ENCODE measurements around the gene ITPKA. TPM values are rescaled to one million over a fixed set of nuclear protein-coding genes. Genes with fewer than 3 reads are reported as not detected.

The ITPKA gene
- total RNA-seq, 2 donors from 2014 or later: 3.5 to 5.5 TPM

DNA sequence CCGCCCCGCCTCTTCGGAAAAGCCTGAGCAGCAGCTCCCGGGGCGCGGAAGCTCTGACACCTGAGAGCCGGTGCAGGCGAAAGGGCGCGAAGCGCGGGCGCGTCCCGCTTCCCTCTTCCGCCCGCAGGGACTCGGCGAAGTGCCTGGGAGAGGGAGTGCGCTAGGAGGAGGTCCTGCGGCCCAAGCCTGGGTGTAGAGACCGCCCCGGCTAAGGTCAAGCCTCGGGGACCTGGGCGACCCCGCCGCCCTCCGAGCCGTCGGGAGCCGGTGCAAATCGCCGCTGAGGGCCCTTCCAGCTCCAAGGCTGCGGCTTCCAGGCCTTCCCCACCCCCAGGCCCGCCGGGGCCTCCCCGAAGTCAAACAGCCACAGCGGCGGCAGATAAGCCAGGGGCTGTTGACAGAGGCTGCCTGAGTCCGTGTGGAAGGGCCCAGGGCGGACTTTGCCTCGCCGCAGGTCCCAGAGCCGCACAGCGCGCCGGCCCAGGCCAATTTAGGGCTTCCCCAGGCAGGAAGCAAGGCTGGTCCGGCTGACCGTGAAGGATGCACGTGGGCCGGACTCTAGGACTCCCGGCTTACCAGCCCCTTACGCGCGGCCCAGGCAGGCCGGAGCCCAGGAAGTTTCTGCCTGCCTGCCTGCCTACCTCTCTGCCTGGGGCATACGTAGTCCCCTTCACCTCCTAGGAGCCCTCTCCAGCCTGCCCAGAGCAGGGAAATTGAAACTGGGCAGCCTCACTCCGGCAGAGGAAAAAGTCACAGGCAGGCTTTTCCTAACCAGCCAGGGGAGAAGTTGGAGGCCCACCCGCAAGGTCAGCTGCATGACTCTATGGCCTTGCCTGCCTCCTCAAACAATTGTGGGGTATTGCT lies 2.3 kb downstream of the ITPKA start:
- Mint-ChIP-seq H3K4me1 (peaks cover 16% of the 10 kb centered on the region), H3K27me3 (peaks cover 11% of the 10 kb centered on the region), H3K4me3 (peak overlapping the region; percentile 53), H3K36me3 (ENCODE audit: low read depth) (no peaks in the 10 kb centered on the region), H3K27ac (no peak overlapping the region), H3K9me3 (no peaks in the 10 kb centered on the region)
- ATAC-seq (replicated peaks): no peak

DNA sequence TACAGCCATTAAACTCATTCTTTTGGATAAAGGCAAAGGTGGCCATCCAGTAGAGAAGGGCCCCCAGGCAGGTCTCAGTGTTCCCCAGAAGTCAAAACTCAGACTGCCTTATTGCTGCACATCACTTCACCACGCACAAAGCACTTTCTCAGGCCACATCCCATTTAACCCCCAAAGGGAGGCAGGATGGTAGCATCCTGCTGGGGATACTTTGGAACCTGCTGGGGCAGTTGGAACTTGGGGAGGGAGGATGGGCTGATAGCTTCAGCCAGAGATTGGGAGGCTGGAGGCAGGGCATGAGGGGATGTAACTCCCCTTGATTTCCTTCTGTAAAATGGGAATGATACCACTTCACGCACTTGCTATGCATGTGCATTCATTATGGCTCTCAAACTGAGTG lies 5.0 kb downstream of the ITPKA start:
- Mint-ChIP-seq H3K27me3 (peaks cover 15% of the 10 kb centered on the region), H3K27ac (no peak overlapping the region), H3K4me1 (no peaks in the 10 kb centered on the region), H3K9me3 (no peaks in the 10 kb centered on the region), H3K36me3 (ENCODE audit: low read depth) (no peaks in the 10 kb centered on the region), H3K4me3 (no peak overlapping the region)
- ATAC-seq (replicated peaks): no peak

DNA sequence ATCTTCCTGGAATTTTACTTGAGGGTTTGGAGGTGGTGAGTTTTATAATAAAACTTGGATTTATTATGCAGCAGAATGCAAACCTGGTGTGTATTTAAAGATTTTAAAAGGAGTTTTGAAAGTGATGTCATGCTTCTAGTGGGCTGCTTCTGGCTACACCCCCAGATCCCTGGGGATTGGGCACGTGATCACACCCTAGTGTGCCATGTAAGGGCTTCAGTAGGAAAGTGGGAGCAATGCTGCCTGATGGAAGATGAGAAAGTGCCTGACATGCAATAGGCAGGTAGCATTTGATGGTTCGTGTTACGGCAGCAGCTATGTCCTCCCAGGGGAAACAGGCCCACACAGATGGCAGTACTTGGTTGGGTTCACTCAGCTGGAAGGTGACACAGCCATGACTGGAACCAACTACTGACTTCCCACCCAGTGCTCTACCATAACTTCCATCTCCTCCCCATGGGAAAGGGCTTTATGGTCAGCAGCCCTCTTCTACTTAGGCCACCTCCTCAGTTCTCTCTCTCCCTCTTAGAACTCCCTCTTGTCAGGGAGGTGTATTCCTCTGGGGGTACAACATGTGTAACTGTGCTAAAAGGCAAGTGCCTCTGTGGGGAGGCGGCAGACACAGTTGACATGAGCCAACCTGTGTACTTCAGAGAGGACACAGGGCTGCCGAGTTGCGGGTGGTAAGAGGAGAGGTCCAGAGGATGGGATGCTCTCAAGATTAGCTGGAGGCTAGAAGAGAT lies 5.6 kb downstream of the ITPKA start:
- no peaks in the 10 kb centered on the region for H3K4me1 Mint-ChIP-seq
- ATAC-seq (replicated peaks): no peak
- H3K4me3 Mint-ChIP-seq: no peak overlapping the region
- peaks cover 15% of the 10 kb centered on the region for H3K27me3 Mint-ChIP-seq
- no peaks in the 10 kb centered on the region for H3K36me3 Mint-ChIP-seq (ENCODE audit: low read depth)
- no peaks in the 10 kb centered on the region for H3K9me3 Mint-ChIP-seq
- H3K27ac Mint-ChIP-seq: no peak overlapping the region

DNA sequence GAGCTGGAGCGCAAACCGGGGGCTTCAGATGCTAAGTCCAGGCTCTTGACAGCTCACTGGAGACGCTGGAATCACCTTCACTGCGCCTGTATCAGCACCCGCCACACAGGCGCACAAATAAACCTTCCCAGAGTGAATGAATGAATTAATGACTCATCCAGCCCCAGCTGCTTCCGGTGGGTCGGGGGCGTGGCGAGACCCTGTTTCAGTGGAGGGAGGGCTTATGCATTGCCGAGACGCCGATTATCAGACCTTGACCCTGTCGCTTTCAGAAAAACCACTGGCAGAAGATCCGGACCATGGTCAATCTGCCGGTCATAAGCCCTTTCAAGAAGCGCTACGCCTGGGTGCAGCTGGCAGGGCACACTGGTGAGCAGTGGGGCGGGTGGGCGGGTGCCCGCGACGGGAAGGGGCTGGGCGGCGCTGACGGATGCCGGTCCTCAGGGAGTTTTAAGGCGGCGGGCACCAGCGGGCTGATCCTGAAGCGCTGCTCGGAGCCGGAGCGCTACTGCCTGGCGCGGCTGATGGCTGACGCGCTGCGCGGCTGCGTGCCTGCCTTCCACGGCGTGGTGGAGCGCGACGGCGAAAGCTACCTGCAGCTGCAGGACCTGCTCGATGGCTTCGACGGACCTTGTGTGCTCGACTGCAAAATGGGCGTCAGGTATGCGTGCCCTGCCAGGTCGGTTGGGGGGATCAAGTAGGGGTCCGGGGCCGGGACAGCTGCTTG lies 7.7 kb downstream of the ITPKA start:
- Mint-ChIP-seq H3K9me3 (no peaks in the 10 kb centered on the region), H3K36me3 (ENCODE audit: low read depth) (no peaks in the 10 kb centered on the region), H3K27ac (no peak overlapping the region), H3K27me3 (peaks cover 14% of the 10 kb centered on the region), H3K4me1 (no peaks in the 10 kb centered on the region), H3K4me3 (peak overlapping the region; percentile 71)
- peak; percentile 71 for ATAC-seq (replicated peaks)

DNA sequence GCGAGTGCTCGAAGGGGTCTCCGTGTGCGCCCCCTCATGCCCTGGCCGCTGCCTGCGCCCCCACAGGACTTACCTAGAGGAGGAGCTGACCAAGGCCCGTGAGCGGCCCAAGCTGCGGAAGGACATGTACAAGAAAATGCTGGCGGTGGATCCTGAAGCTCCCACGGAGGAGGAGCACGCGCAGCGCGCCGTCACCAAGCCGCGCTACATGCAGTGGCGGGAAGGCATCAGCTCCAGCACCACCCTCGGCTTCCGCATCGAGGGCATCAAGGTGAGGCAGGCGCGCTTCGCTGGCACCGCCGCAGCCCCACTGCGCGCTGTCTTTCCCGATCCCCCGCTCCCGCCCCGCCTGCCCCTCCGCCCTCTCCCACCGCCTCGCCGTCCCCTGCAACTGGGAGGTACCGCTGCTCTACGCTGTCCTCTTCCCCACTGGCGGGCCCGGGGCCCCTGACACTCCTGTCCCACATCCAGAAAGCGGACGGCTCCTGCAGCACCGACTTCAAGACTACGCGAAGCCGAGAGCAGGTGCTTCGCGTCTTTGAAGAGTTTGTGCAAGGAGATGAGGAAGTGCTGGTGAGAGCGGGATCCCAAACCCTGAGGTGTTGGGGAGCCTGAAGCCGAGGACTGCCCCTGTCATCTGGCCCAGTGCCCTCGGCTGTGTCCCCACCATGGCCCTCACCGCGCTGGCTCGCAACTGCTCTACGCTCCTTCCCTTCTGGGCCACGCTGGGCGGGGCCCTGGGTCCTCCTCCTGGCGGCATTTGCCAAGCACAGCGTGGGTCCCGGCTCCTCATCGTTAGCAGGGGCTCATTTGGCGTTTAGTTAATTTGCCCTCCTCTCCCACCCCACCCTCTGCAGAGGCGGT lies 8.5 kb downstream of the ITPKA start:
- no peak overlapping the region for H3K27ac Mint-ChIP-seq
- H3K27me3 Mint-ChIP-seq: peaks cover 7% of the 10 kb centered on the region

DNA sequence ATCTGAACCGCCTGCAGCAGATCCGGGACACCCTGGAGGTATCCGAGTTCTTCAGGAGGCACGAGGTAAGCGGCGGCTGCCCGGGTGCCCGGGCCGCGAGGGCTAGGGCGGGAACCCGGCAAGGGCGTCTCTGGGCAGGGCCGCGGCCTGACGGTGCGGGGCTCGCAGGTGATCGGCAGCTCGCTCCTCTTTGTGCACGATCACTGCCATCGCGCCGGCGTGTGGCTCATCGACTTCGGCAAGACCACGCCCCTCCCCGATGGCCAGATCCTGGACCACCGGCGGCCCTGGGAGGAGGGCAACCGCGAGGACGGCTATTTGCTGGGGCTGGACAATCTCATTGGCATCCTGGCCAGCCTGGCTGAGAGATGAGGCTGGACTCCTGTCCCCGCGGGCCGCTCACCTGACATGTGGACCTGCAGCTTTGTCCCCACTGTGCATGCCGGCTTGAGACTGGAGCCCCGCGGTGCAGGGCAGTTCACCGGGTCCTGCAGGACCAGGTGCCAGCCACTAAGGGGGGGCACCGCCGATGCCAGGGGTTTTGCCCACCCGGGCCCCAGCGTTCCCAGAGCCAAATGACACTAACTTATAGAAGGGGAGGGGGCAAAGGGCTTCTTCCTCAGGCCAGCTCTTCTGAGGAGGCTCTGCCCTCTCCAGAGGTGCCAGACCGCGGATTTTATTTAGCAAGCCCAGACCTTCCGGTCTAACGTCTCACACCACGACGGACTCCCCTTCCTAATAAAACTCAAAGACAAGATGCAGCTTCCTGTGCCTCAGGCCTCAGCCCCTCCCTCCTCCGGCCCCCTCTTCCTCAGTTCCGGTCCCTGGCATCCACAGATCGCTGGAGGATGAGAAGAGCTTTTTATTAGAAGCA lies 9.4 kb downstream of the ITPKA start:
- Mint-ChIP-seq H3K4me1 (no peaks in the 10 kb centered on the region), H3K27me3 (peaks cover 4% of the 10 kb centered on the region), H3K9me3 (no peaks in the 10 kb centered on the region), H3K27ac (no peak overlapping the region), H3K4me3 (peak overlapping the region; percentile 71), H3K36me3 (ENCODE audit: low read depth) (no peaks in the 10 kb centered on the region)
- peak; percentile 19 for ATAC-seq (replicated peaks)

More for the DNA sequence above, 8.5 kb downstream of the ITPKA start:
- no peaks in the 10 kb centered on the region for H3K4me1 Mint-ChIP-seq
- no peaks in the 10 kb centered on the region for H3K9me3 Mint-ChIP-seq
- H3K36me3 Mint-ChIP-seq (ENCODE audit: low read depth): no peaks in the 10 kb centered on the region
- peak; percentile 56 for ATAC-seq (replicated peaks)
- peak overlapping the region; percentile 71 for H3K4me3 Mint-ChIP-seq

DNA sequence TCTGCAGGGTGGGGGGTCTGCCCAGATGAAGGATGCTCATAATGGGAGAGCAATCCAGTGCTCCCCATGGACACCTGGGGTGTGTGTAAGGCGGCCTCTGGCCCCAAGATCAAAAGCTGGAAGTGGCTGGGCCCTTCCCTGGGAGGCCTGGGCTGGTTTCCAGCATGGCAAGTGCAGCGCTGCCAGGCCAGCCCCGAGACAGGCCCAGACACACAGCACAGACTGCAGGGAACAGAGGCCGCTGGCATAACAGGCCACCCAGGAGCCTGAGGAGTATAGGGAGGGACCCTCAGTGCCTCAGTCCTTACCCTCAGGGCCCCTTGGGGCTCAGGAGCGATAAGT lies 10.0 kb downstream of the ITPKA start:
- peaks cover 4% of the 10 kb centered on the region for H3K27me3 Mint-ChIP-seq
- no peaks in the 10 kb centered on the region for H3K4me1 Mint-ChIP-seq
- no peaks in the 10 kb centered on the region for H3K9me3 Mint-ChIP-seq
- peak overlapping the region; percentile 8 for H3K4me3 Mint-ChIP-seq
- no peaks in the 10 kb centered on the region for H3K36me3 Mint-ChIP-seq (ENCODE audit: low read depth)
- ATAC-seq (replicated peaks): no peak
- H3K27ac Mint-ChIP-seq: no peak overlapping the region

DNA sequence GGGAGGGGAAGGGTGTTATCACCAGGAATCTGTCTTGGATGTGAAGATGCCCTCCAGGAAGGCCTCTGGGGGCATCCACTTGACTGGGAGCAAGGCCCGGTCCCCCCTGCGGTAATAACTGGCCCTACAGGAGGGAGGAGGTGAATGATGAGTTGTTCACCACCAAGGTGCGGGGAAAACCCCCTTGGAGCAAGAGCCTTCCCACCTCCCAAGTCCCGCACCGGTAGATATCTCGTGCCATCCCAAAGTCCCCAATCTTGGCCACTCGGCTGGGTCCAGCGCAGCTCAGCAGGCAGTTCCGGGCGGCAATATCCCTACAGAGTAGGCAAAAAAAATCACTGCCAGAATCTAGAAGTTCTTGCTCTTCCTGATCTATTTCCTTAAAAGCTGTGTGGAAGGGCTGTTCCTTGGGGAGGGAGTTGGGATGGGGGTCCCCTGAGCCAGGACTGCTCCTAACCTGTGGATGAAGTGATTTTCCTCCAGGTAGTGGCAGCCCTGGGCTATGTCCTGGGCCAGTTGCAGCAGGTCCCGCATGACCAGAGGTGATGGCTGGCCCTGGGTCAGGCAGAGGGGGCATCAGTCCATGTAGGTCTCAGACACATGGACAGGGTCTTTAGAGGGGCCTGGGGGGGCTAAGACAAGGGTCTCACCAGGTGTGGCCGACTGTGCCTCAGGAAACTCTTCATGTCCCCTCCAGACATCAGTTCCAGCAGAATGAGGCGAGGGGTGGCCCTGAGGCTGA lies 11.2 kb downstream of the ITPKA start:
- no peak for ATAC-seq (replicated peaks)
- Mint-ChIP-seq H3K27me3 (peaks cover 4% of the 10 kb centered on the region), H3K9me3 (no peaks in the 10 kb centered on the region), H3K36me3 (ENCODE audit: low read depth) (no peaks in the 10 kb centered on the region), H3K4me3 (no peak overlapping the region), H3K4me1 (no peaks in the 10 kb centered on the region), H3K27ac (no peak overlapping the region)

DNA sequence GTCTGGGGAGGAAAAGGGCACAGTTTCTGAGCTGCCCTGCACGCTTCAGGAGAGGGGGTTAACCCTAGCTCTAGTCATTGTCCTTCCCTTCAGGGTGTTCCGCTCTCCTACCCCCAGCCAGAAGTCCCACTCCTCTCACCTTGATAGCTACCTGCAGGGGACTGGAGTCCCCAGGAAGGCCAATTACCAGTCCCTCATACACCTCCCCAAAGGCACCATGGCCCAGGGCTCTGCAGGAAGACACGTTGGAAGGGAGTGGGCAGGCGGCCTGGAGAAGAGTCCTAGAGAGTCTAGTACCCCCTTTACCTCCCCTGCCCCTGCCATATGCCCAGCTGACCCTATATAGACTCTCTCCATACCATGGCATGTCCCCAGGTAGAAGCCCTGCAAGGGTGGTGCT lies 12.1 kb downstream of the ITPKA start:
- no peak overlapping the region for H3K4me3 Mint-ChIP-seq
- no peaks in the 10 kb centered on the region for H3K4me1 Mint-ChIP-seq
- no peaks in the 10 kb centered on the region for H3K9me3 Mint-ChIP-seq
- H3K27ac Mint-ChIP-seq: no peak overlapping the region
- no peaks in the 10 kb centered on the region for H3K36me3 Mint-ChIP-seq (ENCODE audit: low read depth)
- H3K27me3 Mint-ChIP-seq: peaks cover 4% of the 10 kb centered on the region
- no peak for ATAC-seq (replicated peaks)

DNA sequence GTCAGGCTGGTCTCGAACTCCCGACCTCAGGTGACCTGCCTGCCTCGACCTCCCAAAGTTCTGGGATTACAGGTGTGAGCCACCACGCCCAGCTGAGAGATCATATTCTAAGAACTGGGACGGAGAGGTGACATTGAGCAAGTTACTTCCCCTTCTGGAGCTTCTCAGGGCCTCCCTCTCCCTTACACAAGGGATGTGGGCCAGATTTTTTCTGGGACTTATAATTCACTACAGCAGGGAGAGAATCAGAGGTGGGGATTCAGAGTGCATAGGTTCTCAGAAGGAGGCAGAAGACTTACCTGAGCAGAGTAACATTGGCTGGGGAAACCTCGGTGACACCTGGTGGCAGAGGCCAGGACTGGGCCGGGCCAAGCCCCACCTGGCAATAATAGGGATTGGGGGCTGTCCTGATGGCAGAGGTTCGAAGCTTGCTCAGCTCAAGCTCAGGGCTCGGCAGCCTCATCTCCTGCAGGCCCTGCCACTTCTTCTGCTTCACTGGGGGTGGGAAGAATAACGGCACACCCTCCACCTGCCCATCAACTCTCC lies 13.2 kb downstream of the ITPKA start:
- no peaks in the 10 kb centered on the region for H3K27me3 Mint-ChIP-seq
- no peak overlapping the region for H3K4me3 Mint-ChIP-seq
- H3K27ac Mint-ChIP-seq: no peak overlapping the region
- ATAC-seq (replicated peaks): no peak
- no peaks in the 10 kb centered on the region for H3K4me1 Mint-ChIP-seq
- no peaks in the 10 kb centered on the region for H3K36me3 Mint-ChIP-seq (ENCODE audit: low read depth)
- H3K9me3 Mint-ChIP-seq: no peaks in the 10 kb centered on the region

DNA sequence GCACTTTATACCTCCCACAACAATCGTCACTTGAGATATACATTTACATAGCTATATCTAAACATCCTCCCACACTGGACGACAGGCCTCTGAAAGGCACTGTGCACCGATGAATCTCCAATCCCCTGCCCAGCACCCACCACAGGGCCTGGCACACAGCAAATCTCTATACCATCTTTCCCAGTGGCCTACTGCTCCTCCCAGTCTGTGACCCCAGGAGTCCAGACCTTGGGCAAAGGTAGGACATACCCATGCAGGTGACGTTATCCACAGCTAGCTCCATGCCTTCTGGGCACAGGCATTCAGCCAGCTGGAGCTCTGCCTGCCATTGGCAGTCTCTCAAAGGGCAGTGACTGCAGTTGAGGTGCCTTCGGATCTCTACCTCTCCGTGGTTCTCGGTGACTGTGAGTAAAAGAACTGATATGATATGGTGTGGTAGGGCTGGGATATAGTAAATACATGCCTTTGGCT lies 14.2 kb downstream of the ITPKA start:
- no peak overlapping the region for H3K27ac Mint-ChIP-seq
- ATAC-seq (replicated peaks): no peak
- H3K4me1 Mint-ChIP-seq: no peaks in the 10 kb centered on the region
- no peak overlapping the region for H3K4me3 Mint-ChIP-seq
- H3K9me3 Mint-ChIP-seq: no peaks in the 10 kb centered on the region
- H3K36me3 Mint-ChIP-seq (ENCODE audit: low read depth): no peaks in the 10 kb centered on the region
- H3K27me3 Mint-ChIP-seq: no peaks in the 10 kb centered on the region

DNA sequence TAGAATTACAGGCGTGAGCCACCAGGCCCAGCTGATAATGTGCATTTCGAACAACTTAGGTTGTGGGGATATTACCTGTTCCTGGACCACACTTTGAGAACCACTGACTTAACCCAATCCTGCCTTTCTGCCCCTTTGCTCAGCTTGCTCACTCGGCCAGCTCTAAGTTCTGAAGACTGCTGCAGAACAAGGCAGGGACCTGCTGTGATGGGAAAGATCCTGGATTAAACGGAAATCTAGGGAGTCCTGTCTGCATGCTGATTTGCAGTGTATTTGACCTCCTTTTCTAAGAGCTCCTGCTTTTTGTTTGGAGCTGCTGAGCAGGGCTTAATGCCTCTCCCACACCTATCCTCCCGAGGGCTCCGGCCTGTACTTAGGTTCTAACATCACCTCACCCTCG lies 17.1 kb downstream of the ITPKA start:
- Mint-ChIP-seq H3K4me3 (no peak overlapping the region), H3K9me3 (no peaks in the 10 kb centered on the region), H3K36me3 (ENCODE audit: low read depth) (no peaks in the 10 kb centered on the region), H3K27ac (no peak overlapping the region), H3K4me1 (peaks cover 8% of the 10 kb centered on the region), H3K27me3 (no peaks in the 10 kb centered on the region)
- ATAC-seq (replicated peaks): no peak
